HCT116 (cell line): ENCODE results near the gene ZMYND11. TPM values are rescaled to one million over a fixed set of nuclear protein-coding genes. Genes with fewer than 3 reads are reported as not detected.

Source experiments
- ATAC-seq: fragments of 200-7000 bp; cut with Tn5 transposase; 2 replicates; pipeline ENCODE4 v1.9.1; 2020; ENCODE audit warnings: mild to moderate bottlenecking, moderate library complexity
- BruUV-seq: library from RNA; stranded (reverse); fragments of 400-500 nt; replicated peaks from 2 replicates; lab custom pipeline; 2021; lab: Mats Ljungman, UMichigan
- CTCF ChIA-PET: fragments of 300-600 bp; sonication (Branson Sonifier 250); formaldehyde crosslinking; loops from one replicate; lab custom pipeline; 2021; ENCODE audit warnings: antibody characterized with exemption; lab: Charles Lee
- POLR2A ChIA-PET: fragments of 300-600, 350-600 bp; sonication (Branson Sonifier 250); formaldehyde crosslinking; loops from one replicate; lab custom pipeline; 2021; ENCODE audit warnings: antibody characterized with exemption; lab: Charles Lee
- RAD21 ChIA-PET, 2 experiments: fragments of 300-600 bp; sonication (Branson Sonifier 250); formaldehyde crosslinking; loops; one replicate each; lab custom pipeline; 2023; ENCODE audit warnings: low total read pairs in 2 of 2; ENCODE audit not compliant: uncharacterized antibody in 2 of 2, unreplicated experiment in 2 of 2, low non-redundant PET in 1 of 2; lab: Charles Lee
- DNase-seq: peaks from one replicate; pipeline ENCODE4 v3.0.0-alpha.2; 2010; ENCODE audit warnings: low read depth, low spot score
- H2AFZ ChIP-seq: fragments of 200-600 bp; shearing (Covaris generic), sonication (generic); 2 replicates; pipeline ENCODE4 v1.6.1; 2017; ENCODE audit warnings: low read depth, mixed run types, mixed read lengths, antibody characterized with exemption, low read length; ENCODE audit not compliant: poor library complexity, severe bottlenecking
- H3K27ac ChIP-seq: 2 replicates; pipeline ENCODE4 v1.5.1; 2012; ENCODE audit warnings: low read depth, low read length
- H3K27me3 ChIP-seq: fragments of 200-600 bp; sonication (generic); 2 replicates; pipeline ENCODE4 v1.6.1; 2016; ENCODE audit warnings: mixed run types, low read length, mixed read lengths; ENCODE audit not compliant: insufficient read depth
- H3K36me3 ChIP-seq, 2 experiments: fragments of 200-500 bp in 1 of 2; fragments of 200-600 bp in 1 of 2; sonication (Bioruptor generic) in 1 of 2; sonication (generic) in 1 of 2; 2 replicates each; pipeline versions ENCODE4 v1.5.1 to v1.6.1; 2014 to 2016; ENCODE audit warnings: low read length in 2 of 2, inconsistent platforms in 1 of 2, mixed read lengths in 1 of 2, mixed run types in 1 of 2; ENCODE audit not compliant: insufficient read depth in 2 of 2, control insufficient read depth in 1 of 2
- H3K4me1 ChIP-seq, 2 experiments: fragments of 200-600 bp in 1 of 2; sonication (generic) in 1 of 2; 2 replicates each; pipeline versions ENCODE4 v1.5.1 to v1.6.1; 2012 to 2017; ENCODE audit warnings: low read length in 2 of 2, inconsistent platforms in 1 of 2, mild to moderate bottlenecking in 1 of 2, mixed read lengths in 1 of 2, mixed run types in 1 of 2, moderate library complexity in 1 of 2; ENCODE audit not compliant: insufficient read depth in 2 of 2, control insufficient read depth in 1 of 2
- H3K4me2 ChIP-seq: fragments of 200-600 bp; sonication (generic); 2 replicates; pipeline ENCODE4 v1.6.1; 2017; ENCODE audit warnings: mixed run types, low read length, mixed read lengths
- H3K4me3 ChIP-seq, 2 experiments: fragments of 200-600 bp in 1 of 2; sonication (generic) in 1 of 2; replicated peaks in 1 of 2; 2 replicates each; pipeline ENCODE4 v1.5.1; 2011 to 2016; ENCODE audit warnings: low read length in 2 of 2, control low read depth in 1 of 2, low read depth in 1 of 2, mild to moderate bottlenecking in 1 of 2, mixed read lengths in 1 of 2, mixed run types in 1 of 2
- H3K79me2 ChIP-seq: fragments of 200-600 bp; sonication (generic); 2 replicates; pipeline ENCODE4 v1.6.1; 2017; ENCODE audit warnings: mild to moderate bottlenecking, mixed run types, low read length, moderate library complexity, mixed read lengths; ENCODE audit not compliant: insufficient read depth
- H3K9ac ChIP-seq: fragments of 200-600 bp; sonication (generic); 2 replicates; pipeline ENCODE4 v1.6.1; 2016; ENCODE audit warnings: low read length, mixed read lengths
- H3K9me2 ChIP-seq: fragments of 200-600 bp; sonication (generic), shearing (Covaris generic); 2 replicates; pipeline ENCODE4 v1.6.1; 2017; ENCODE audit warnings: mixed run types, mild to moderate bottlenecking, moderate library complexity; ENCODE audit not compliant: insufficient read depth
- H3K9me3 ChIP-seq, 2 experiments: fragments of 200-500 bp in 1 of 2; fragments of 200-600 bp in 1 of 2; sonication (Bioruptor generic) in 1 of 2; sonication (generic) in 1 of 2; 2 replicates each; pipeline ENCODE4 v1.6.1; 2014 to 2017; ENCODE audit warnings: low read length in 2 of 2, mixed read lengths in 2 of 2, inconsistent platforms in 1 of 2, low read depth in 1 of 2, mild to moderate bottlenecking in 1 of 2, mixed run types in 1 of 2, moderate library complexity in 1 of 2; ENCODE audit not compliant: control insufficient read depth in 1 of 2, insufficient read depth in 1 of 2
- H4K20me1 ChIP-seq: fragments of 200-600 bp; sonication (generic), shearing (Covaris generic); 2 replicates; pipeline ENCODE4 v1.6.1; 2017; ENCODE audit warnings: mixed run types, mild to moderate bottlenecking, moderate library complexity; ENCODE audit not compliant: insufficient read depth
- EGR1 ChIP-seq: IDR thresholded peaks from 2 replicates; pipeline ENCODE4 v1.6.1; 2012; ENCODE audit warnings: low read depth
- EZH2 ChIP-seq: fragments of 200-600 bp; sonication (generic); IDR thresholded peaks from 2 replicates; pipeline ENCODE4 v1.6.1; 2017; ENCODE audit warnings: antibody characterized with exemption, mixed run types
- EZH2phosphoT487 ChIP-seq: fragments of 200-600 bp; IDR thresholded peaks from 2 replicates; pipeline ENCODE4 v1.6.1; 2018; ENCODE audit warnings: antibody characterized with exemption, borderline replicate concordance
- FOSL1 ChIP-seq: IDR thresholded peaks from 2 replicates; pipeline ENCODE4 v1.6.1; 2012; ENCODE audit warnings: low read depth
- JUND ChIP-seq: IDR thresholded peaks from 2 replicates; pipeline ENCODE4 v1.6.1; 2012
- SIN3A ChIP-seq: IDR thresholded peaks from 2 replicates; pipeline ENCODE4 v1.6.1; 2012; ENCODE audit warnings: low read depth
- SP1 ChIP-seq: IDR thresholded peaks from 2 replicates; pipeline ENCODE4 v1.6.1; 2012; ENCODE audit warnings: low read depth
- SRF ChIP-seq: IDR thresholded peaks from 2 replicates; pipeline ENCODE4 v1.6.1; 2012; ENCODE audit warnings: low read depth
- TCF7L2 ChIP-seq: IDR thresholded peaks from 2 replicates; pipeline ENCODE4 v1.7.0; 2011; ENCODE audit warnings: borderline replicate concordance, inconsistent platforms; ENCODE audit not compliant: insufficient read depth, insufficient read length; ENCODE audit errors: extremely low read depth
- ZBTB33 ChIP-seq: IDR thresholded peaks from 2 replicates; pipeline ENCODE4 v1.6.1; 2011; ENCODE audit warnings: mild to moderate bottlenecking, low read length, moderate library complexity; ENCODE audit not compliant: insufficient replicate concordance; ENCODE audit errors: extremely low read depth
- ZFX ChIP-seq: fragments of 450-650 bp; IDR thresholded peaks from 2 replicates; pipeline ENCODE4 v1.6.1; 2017
- ZNF274 ChIP-seq: fragments of 200-500 bp; sonication (Bioruptor generic); IDR thresholded peaks from 2 replicates; pipeline ENCODE4 v1.6.1; 2014; ENCODE audit warnings: mild to moderate bottlenecking, low read depth, low read length, inconsistent platforms
- intact Hi-C: fragments of 100-400 bp; cut with micrococcal nuclease; formaldehyde crosslinking; loops from 2 replicates; pipeline ENCODE4 v1.10.0; 2022
- total RNA-seq: library from RNA; stranded (reverse); gene quantifications from one replicate; pipeline ENCODE4 v1.2.1, GENCODE V29; 2021; ENCODE audit not compliant: unreplicated experiment

Gene ZMYND11
- total RNA-seq, 1 experiment from 2014 or later, result 28.3 TPM

GRCh38 chr10:87177-88080 lies 47.8 kb upstream of the ZMYND11 start:
- intact Hi-C loops, result no loop called here
- ATAC-seq (no peak), DNase-seq (no peak)
- CTCF ChIA-PET, result no interaction called here
- H3K4me2 ChIP-seq, result no peak overlapping the region
- no peaks in the 10 kb centered on the region for H4K20me1 ChIP-seq
- no peak overlapping the region for H2AFZ ChIP-seq
- POLR2A ChIA-PET, result no interaction called here
- no peaks in the 10 kb centered on the region for H3K9me2 ChIP-seq
- RAD21 ChIA-PET, result no interaction called here
- no TSS peak for BruUV-seq
- no peaks in the 10 kb centered on the region for H3K27me3 ChIP-seq
- no peak for TF ChIP-seq ZNF274
- no peak for TF ChIP-seq ZFX
- no peak for TF ChIP-seq FOSL1
- no peak for TF ChIP-seq JUND
- no peak for TF ChIP-seq EZH2phosphoT487
- TF ChIP-seq ZBTB33, result no peak
- TF ChIP-seq SIN3A, result no peak
- no peak for TF ChIP-seq SRF
- no peak for TF ChIP-seq SP1
- no peak for TF ChIP-seq TCF7L2
- no peak for TF ChIP-seq EGR1
- TF ChIP-seq EZH2, result no peak
- no peaks in the 10 kb centered on the region for H3K36me3 ChIP-seq
- H3K4me1 ChIP-seq, result peaks cover 8 to 15% of the 10 kb centered on the region in 2 experiments
- no peak overlapping the region for H3K4me3 ChIP-seq
- H3K27ac ChIP-seq, result no peak overlapping the region
- H3K79me2 ChIP-seq, result no peaks in the 10 kb centered on the region
- H3K9ac ChIP-seq, result no peak overlapping the region
- H3K9me3 ChIP-seq, result no peaks in the 10 kb centered on the region
